HG03280 (cell line): ENCODE results near the gene HSPB6.

Experiments used
- ATAC-seq: cut with Tn5 transposase; IDR thresholded peaks from one replicate; pipeline ENCODE4 v1.9.1; 2021; ENCODE audit warnings: mild to moderate bottlenecking, moderate library complexity; ENCODE audit not compliant: unreplicated experiment

Gene HSPB6

DNA sequence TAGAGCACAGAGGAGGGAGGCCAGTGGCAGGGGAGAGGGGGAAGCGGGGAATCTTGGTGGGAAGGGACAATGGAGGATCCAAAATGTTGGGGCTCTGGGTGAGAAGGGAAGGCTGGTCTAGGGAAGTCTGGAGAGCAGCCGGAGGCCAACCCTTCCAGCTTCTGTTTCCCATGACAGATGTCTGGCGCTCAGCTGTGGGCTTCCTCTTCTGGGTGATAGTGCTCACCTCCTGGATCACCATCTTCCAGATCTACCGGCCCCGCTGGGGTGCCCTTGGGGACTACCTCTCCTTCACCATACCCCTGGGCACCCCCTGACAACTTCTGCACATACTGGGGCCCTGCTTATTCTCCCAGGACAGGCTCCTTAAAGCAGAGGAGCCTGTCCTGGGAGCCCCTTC is 10.3 kb downstream of the HSPB6 start:
- no peak for ATAC-seq

DNA sequence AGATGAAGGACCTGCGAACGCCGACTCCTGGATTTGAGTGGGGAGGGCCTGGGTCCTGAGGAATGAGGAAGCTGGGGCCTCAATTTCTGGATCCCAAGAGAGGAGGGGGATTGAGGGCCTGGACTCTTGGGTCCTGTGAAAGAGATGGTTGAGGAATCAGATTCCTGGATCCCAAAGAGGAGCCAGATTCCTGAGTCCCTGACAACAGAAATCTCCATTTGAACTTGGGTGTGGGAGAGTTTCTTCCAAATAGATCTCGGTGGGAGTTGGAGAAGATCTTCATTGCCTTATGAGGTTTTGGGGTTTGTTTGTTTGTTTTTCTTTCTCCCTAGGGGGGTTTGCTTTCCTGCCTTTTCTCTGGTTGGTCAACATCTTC is 10.8 kb downstream of the HSPB6 start:
- ATAC-seq = no peak

DNA sequence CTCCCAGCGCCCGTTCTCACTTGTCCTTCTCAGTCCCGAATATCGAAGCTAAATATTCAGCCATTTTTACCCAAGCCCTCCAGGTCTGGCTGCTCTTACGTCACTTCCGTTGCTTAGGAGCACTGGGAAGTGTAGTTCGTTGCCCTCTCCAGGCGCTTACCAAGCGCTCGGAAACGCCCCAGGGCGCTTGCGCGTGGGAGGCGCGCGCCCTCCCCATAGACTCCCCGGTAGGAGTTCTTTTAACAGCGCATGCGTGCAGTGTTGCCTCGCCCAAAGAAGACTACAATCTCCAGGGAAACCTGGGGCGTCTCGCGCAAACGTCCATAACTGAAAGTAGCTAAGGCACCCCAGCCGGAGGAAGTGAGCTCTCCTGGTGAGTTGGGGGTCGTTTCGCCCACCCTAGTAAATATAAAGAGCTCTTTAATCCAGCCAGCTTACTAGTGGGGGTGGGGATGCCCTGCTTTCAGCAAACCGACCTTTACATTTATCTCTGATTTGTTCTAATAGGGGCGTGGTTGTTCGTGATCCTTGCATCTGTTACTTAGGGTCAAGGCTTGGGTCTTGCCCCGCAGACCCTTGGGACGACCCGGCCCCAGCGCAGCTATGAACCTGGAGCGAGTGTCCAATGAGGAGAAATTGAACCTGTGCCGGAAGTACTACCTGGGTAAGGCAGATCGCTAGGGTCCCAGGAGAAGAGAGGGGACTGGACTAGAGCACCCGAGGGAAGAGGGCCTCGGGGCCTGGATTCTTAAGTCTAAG is 11.3 kb downstream of the HSPB6 start, which contains the start of the genes PSENEN and U2AF1L4:
Gene PSENEN (plus strand): TSS at position 324 of the 759 bp plus-strand sequence. CDS start 280 bp downstream, at position 604.
Gene U2AF1L4 (minus strand): TSS at position 91 of the 759 bp plus-strand sequence. CDS start 27 bp downstream, at position 64.
- ATAC-seq = peak; percentile 40

DNA sequence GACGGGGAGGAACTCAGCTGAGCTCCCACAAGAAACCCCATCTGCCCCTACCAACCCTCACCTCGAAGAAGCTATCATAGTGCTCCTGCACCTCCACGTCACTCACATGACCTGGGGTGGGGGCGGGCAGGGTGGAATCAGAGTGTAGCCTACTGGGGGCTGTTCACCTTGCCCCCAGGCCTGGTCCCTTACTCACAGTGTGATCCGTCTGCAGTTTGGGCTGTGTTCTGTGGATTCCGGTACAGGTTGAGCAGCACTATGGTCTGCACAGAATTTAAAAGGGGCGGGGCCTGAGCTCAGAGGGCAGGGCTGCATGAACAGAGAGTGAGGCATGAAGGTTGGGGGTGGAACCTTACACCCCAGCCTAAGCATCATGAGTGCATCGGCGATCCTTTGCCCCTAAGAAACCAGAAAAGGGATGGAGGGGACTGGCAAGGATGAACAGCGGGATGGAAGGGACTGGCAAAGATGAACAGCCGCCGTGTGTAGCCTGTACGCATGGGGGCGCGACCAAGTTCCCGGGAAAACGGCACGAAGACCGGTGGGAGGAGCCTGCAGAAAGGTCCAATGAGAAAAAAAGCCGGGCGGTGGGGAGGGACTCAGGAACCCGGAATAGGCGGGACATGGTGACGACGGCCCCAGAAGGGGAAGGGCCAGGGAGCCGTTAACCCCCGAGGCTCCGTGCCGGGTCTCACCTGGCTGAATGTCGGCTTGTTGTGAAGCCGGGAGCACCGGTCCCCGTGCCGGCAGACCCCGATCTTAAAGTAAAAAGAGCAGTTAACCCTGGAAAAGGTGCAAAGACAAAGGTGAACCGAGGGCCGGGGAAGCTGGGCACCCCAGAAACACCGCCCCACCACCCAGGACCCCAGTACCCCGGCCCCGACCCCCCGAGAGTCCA is 12.2 kb downstream of the HSPB6 start:
- peak; percentile 34 for ATAC-seq

GRCh38 chr19:35743640-35744429 is 13.0 kb downstream of the HSPB6 start:
- no peak for ATAC-seq

DNA sequence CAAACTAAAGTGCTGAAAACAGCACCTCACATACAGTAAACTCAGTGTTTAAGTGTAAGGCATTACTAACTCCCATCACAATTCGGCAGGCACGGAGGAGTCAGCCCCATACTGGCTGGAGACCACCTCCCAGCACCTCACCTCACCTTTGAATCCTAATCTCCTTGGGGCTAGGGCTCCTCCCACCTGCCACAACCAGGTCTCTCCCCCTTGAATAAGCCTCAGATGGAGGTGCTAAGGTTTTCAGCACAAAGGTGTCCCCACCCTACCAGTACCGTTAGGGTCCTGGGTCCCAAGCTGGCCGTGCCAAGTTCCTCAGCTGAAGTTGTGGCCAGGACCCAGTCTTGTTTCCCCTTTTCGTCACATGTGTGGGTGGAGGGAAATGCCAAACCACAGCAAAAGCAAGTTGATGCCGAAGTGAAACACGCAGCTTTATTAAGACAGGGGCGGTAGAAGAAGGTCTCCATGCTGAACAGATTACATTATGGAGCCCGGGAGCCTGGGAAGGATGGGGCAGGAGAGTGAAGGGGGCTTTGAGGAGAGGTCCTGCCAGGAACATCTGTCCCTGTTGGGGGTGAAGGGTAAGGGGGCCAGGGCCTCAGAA is 14.6 kb downstream of the HSPB6 start, which contains the start of gene IGFLR1:
Gene IGFLR1 (minus strand): TSS at position 332 of the 604 bp plus-strand sequence. CDS start 1,272 bp downstream, outside the sequence.
- no peak for ATAC-seq

DNA sequence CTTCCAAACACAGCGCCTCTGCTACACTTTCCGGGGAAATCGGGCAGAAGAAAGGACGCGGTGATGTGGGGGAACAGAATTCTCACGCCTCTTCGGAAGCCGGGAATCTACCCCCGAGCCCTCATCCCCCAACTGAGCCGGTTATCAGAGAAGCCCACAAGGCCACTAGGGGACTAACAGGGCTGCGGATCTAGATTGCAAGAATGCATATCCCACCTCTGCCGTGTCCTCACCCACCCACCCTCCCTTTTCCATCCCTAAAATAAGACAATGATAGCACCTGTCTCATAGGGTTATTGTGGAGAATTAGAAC is 15.7 kb downstream of the HSPB6 start:
- no peak for ATAC-seq

- ATAC-seq = peak; percentile 58
Measured at GRCh38 chr19:35740423-35741202, 16.2 kb downstream of the HSPB6 start.

- ATAC-seq = peak; percentile 10
Measured at GRCh38 chr19:35740108-35740422, 16.8 kb downstream of the HSPB6 start.

DNA sequence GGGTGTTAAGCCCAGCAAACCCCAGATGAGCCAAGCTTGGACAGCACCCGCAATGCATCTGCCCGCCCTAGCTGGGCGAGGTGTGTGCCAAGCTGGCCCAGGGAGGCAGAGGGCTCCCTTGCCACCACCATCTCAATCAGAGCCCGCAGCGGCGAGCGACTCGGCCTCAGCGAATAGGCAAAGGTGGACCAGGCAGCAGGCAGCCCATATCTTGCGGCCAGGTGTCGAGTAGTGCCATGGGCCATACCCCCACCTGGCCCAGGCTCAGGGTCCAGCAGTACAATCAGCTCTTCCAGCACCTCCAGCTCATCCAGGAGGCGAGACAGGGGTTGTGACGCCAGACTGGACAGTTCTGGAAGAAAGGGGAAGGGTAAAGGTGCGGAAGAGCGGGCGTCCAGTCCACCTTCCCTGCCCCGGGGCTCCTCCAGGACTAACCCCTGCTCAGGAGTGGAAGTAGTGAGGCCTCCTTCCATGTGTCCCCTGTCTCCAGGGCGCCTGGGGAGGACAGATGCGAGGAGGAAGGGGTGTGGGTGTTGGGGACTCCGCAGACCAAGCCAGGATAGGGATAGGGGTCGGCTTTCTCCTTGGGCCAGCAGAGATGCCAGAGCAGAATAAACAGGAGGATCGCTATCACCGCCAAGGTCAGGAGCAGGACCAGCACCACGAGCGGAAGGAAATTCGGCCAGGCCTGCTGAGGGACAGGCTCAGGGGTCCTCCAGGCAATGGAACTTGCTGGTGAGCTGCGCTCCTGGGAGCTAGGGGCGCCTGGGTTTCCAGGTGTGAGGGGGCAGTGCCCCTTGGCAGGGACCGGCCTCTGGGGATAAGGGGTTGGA is 17.3 kb downstream of the HSPB6 start:
- ATAC-seq = no peak

- ATAC-seq = no peak
Measured at GRCh38 chr19:35738887-35739229, 18.0 kb downstream of the HSPB6 start.

- ATAC-seq = no peak
Measured at GRCh38 chr19:35738021-35738886, 18.6 kb downstream of the HSPB6 start.

DNA sequence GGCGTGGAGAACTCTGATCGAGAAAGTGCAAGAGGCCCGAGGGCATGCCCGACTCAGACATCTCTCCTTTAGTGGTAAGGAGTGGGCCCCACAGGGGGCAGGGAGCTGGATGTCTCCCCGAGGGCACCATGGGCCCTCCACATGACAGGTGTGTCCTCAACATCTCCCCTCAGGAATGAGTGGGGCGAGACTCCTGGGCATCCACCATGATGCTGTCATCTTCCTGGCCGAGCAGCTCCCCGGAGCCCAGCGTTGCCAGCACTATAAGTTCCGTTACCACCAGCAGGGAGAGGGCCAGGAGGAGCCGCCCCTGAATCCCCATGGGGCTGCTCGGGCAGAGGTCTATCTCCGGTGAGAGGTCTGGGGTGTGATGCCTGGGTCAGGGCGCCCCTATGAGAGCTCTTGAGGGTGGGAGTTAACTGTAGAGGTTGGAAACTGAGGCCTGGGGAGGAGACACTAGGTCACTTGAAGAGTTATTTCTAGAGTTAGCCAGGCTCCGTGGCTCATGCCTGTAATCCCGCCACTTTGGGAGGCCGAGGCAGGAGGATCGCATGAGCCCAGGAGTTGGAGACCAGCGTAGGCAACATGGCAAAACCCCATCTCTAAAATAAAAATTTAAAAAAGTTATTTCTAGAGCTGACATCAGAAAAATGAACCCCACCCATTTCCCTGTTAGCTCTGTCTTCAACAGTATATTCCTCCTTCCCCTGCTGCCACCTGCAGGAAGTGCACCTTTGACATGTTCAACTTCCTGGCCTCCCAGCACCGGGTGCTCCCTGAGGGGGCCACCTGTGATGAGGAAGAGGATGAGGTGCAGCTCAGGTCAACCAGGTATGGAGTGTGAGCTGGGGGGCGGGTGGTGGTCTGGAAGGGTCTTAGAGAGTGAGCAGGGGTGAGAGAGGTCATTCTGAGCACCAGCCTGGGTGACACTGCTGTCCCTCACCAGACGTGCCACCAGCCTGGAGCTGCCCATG is 19.6 kb downstream of the HSPB6 start:
- no peak for ATAC-seq

DNA sequence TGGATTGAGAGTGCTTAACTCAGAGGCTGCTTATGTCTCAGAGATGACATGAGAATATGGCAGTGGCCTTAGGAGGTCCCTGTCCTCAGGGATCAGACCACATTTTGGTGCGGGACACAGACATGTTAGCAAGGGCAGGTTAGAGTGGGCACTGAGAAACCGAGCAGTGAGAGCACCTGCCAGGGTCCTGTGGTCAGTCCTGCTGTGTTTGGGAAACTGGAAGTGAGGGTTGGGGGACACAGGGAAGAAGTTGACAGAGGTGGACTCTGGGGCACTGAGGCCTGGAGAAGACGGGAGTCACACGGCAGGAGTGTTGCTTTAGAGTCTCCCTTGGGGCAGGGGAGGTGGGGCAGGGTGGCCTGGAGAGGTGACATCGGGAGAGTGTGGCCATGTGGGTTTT is 21.9 kb downstream of the HSPB6 start:
- ATAC-seq = no peak

GRCh38 chr19:35734273-35734672 is 22.6 kb downstream of the HSPB6 start:
- no peak for ATAC-seq

- ATAC-seq = no peak
Measured at GRCh38 chr19:35733180-35734125, 23.4 kb downstream of the HSPB6 start.
